Esophagus muscularis mucosa (tissue), 4 donors: Measurements from ENCODE around the gene AUNIP.

Experiments
- CTCF ChIP-seq, 3 experiments: fragments of 200-600 bp in 2 of 3; fragments of 450-650 bp in 1 of 3; sonication (generic) in 2 of 3; IDR thresholded peaks; one replicate each; pipeline ENCODE4 v1.5.1; 2017 to 2019; ENCODE audit warnings: antibody characterized with exemption in 3 of 3, mild to moderate bottlenecking in 2 of 3, moderate library complexity in 1 of 3
- EP300 ChIP-seq: sonication (generic); formaldehyde crosslinking; IDR thresholded peaks from one replicate; pipeline ENCODE4 v1.6.1; 2017; ENCODE audit warnings: antibody characterized with exemption
- POLR2A ChIP-seq: fragments of 450-650 bp; IDR thresholded peaks from one replicate; pipeline ENCODE4 v1.6.1; 2017; ENCODE audit warnings: antibody characterized with exemption, moderate library complexity, mild to moderate bottlenecking, low read depth

GRCh38 chr1:25878690-25879089 is 19.4 kb upstream of the AUNIP start:
- TF ChIP-seq CTCF (IDR thresholded peaks at IDR 0.05) (no peak), EP300 (no peak), POLR2A (no peak)
